ENCODE results near the gene CASP9.
"Not testable (repeated sequence)": the region's sequence is repeated elsewhere in the genome, so short reads cannot be mapped to it uniquely, and the experiment has no call there.

The CASP9 gene

GRCh38 chr1:15526021-15526489 is 2.0 kb upstream of the CASP9 start:
- in situ Hi-C loops (cut with HindIII; ENCODE audit: low sequenced_read_pairs), result no loop called here

- in situ Hi-C loops (cut with HindIII; ENCODE audit: low sequenced_read_pairs), result no loop called here
These were observed 1.3 kb upstream of the CASP9 start for GRCh38 chr1:15525050-15526020.

GRCh38 chr1:15524283-15525049 is 451 bp upstream of the CASP9 start:
- in situ Hi-C loops (cut with HindIII; ENCODE audit: low sequenced_read_pairs), result no loop called here

GRCh38 chr1:15523104-15524020 is 653 bp downstream of the CASP9 start:
- in situ Hi-C loops (cut with HindIII; ENCODE audit: low sequenced_read_pairs), result no loop called here

- in situ Hi-C loops (cut with HindIII; ENCODE audit: low sequenced_read_pairs), result no loop called here
These were observed 1.5 kb downstream of the CASP9 start for GRCh38 chr1:15522551-15522950.

GRCh38 chr1:15521206-15521906 is 2.7 kb downstream of the CASP9 start:
- in situ Hi-C loops (cut with HindIII; ENCODE audit: low sequenced_read_pairs), result not testable (repeated sequence)

- in situ Hi-C loops (cut with HindIII; ENCODE audit: low sequenced_read_pairs), result no loop called here
These were observed 4.4 kb downstream of the CASP9 start for GRCh38 chr1:15519625-15520024.

- in situ Hi-C loops (cut with HindIII; ENCODE audit: low sequenced_read_pairs), result no loop called here
These were observed 8.9 kb downstream of the CASP9 start for GRCh38 chr1:15515022-15515663.

- in situ Hi-C loops (cut with HindIII; ENCODE audit: low sequenced_read_pairs), result not testable (repeated sequence)
These were observed 9.5 kb downstream of the CASP9 start for GRCh38 chr1:15514557-15514956.

- in situ Hi-C loops (cut with HindIII; ENCODE audit: low sequenced_read_pairs), result no loop called here
These were observed 10.1 kb downstream of the CASP9 start for GRCh38 chr1:15513919-15514318.

- in situ Hi-C loops (cut with HindIII; ENCODE audit: low sequenced_read_pairs), result no loop called here
These were observed 10.8 kb downstream of the CASP9 start for GRCh38 chr1:15513192-15513591.

- in situ Hi-C loops (cut with HindIII; ENCODE audit: low sequenced_read_pairs), result no loop called here
These were observed 13.2 kb downstream of the CASP9 start for GRCh38 chr1:15510611-15511405.

- in situ Hi-C loops (cut with HindIII; ENCODE audit: low sequenced_read_pairs), result no loop called here
These were observed 14.4 kb downstream of the CASP9 start for GRCh38 chr1:15509586-15509985.

- in situ Hi-C loops (cut with HindIII; ENCODE audit: low sequenced_read_pairs), result no loop called here
These were observed 15.1 kb downstream of the CASP9 start for GRCh38 chr1:15508700-15509487.

- in situ Hi-C loops (cut with HindIII; ENCODE audit: low sequenced_read_pairs), result no loop called here
These were observed 16.7 kb downstream of the CASP9 start for GRCh38 chr1:15507278-15507677.

GRCh38 chr1:15506831-15507230 is 17.2 kb downstream of the CASP9 start:
- in situ Hi-C loops (cut with HindIII; ENCODE audit: low sequenced_read_pairs), result no loop called here

- in situ Hi-C loops (cut with HindIII; ENCODE audit: low sequenced_read_pairs), result no loop called here
These were observed 19.6 kb downstream of the CASP9 start for GRCh38 chr1:15504436-15504835.

Data from endothelial cell of hepatic sinusoid (primary cell).